Tibial artery (tissue), 4 donors: ENCODE results near the gene LRP6.

Experiments used
- DNase-seq, 2 donors: peaks; one replicate each; pipeline ENCODE4 v3.0.0-alpha.2; 2019
- H3K27ac ChIP-seq, 2 donors: fragments of 200-600 bp; sonication (generic) in 1 of 2; 1 replicate in 1 of 2; 2 replicates in 1 of 2; pipeline ENCODE4 v1.5.1; 2018 to 2019; ENCODE audit warnings: mild to moderate bottlenecking in 1 of 2
- H3K27me3 ChIP-seq, 2 donors: fragments of 200-600 bp; sonication (generic) in 1 of 2; one replicate each; pipeline versions ENCODE4 v1.5.1 to v1.6.0; 2016 to 2019
- H3K36me3 ChIP-seq, 3 donors: fragments of 200-600 bp; sonication (generic) in 2 of 3; one replicate each; pipeline ENCODE4 v1.5.1; 2016 to 2019; ENCODE audit warnings: mild to moderate bottlenecking in 2 of 3
- H3K4me1 ChIP-seq, 4 donors: fragments of 200-600 bp; sonication (generic) in 2 of 4; 1 replicate in 3 of 4; 2 replicates in 1 of 4; pipeline ENCODE4 v1.5.1; 2016 to 2019
- H3K4me3 ChIP-seq, 2 donors: fragments of 200-600 bp; sonication (generic) in 1 of 2; 1 replicate in 1 of 2; 2 replicates in 1 of 2; pipeline ENCODE4 v1.5.1; 2018 to 2019; ENCODE audit warnings: mild to moderate bottlenecking in 2 of 2
- H3K9me3 ChIP-seq, 3 donors: fragments of 200-600 bp; sonication (generic) in 1 of 3; one replicate each; pipeline ENCODE4 v1.5.1; 2016 to 2019
- CTCF ChIP-seq, 2 experiments: fragments of 200-600 bp in 1 of 2; fragments of 450-650 bp in 1 of 2; IDR thresholded peaks; one replicate each; pipeline ENCODE4 v1.5.1; 2017 to 2019; ENCODE audit warnings: antibody characterized with exemption in 2 of 2, mild to moderate bottlenecking in 1 of 2, moderate library complexity in 1 of 2
- intact Hi-C: fragments of 100-400 bp; cut with DNase I; formaldehyde crosslinking; loops from one replicate; pipeline ENCODE4 v1.15.0; 2023; ENCODE audit warnings: low total_unique reads

The LRP6 gene

DNA sequence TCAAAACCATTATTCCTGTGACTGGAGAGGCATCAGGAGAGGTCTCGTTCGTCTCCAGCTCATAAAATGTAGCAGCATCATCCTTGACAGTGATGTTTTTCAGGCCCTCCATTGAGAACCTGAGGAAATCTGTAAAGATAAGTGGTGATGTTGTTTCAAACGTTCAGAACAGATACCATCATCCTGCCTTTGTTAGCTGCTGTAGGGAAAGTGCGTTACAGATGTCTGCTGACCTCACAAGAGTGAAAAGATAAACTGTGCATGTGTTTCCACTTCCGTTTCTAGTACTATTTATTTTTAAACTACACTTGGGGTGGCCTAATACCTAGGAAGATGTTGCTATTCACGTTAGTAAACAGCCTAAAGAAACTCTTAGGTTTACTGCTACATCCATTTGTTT is 167.7 kb downstream of the LRP6 start:
- no peaks in the 10 kb centered on the region for H3K27me3 ChIP-seq
- H3K36me3 ChIP-seq = peaks cover 0 to 6% (median 0%) of the 10 kb centered on the region in 3 donors
- no peak for DNase-seq
- H3K4me1 ChIP-seq = no peaks in the 10 kb centered on the region
- H3K27ac ChIP-seq = no peak overlapping the region
- no peak overlapping the region for H3K4me3 ChIP-seq
- no peaks in the 10 kb centered on the region for H3K9me3 ChIP-seq
- intact Hi-C loops = no loop called here
- TF ChIP-seq CTCF (IDR thresholded peaks at IDR 0.05) = no peak

- H3K4me1 ChIP-seq = no peaks in the 10 kb centered on the region
- no peaks in the 10 kb centered on the region for H3K9me3 ChIP-seq
- no peak overlapping the region for H3K4me3 ChIP-seq
- no peak for DNase-seq
- H3K27me3 ChIP-seq = no peaks in the 10 kb centered on the region
- TF ChIP-seq CTCF (IDR thresholded peaks at IDR 0.05) = no peak
- no peak overlapping the region for H3K27ac ChIP-seq
- intact Hi-C loops = no loop called here
- H3K36me3 ChIP-seq = peaks cover 0 to 6% (median 0%) of the 10 kb centered on the region in 3 donors
Measured at GRCh38 chr12:12098691-12099015, 168.2 kb downstream of the LRP6 start.

GRCh38 chr12:12097891-12098690 is 168.8 kb downstream of the LRP6 start:
- Histone ChIP-seq H3K9me3 (no peaks in the 10 kb centered on the region), H3K27me3 (no peaks in the 10 kb centered on the region), H3K36me3 (peaks cover 0 to 6% (median 0%) of the 10 kb centered on the region in 3 donors), H3K4me1 (peaks cover 0 to 3% (median 0%) of the 10 kb centered on the region in 4 donors), H3K4me3 (no peak overlapping the region), H3K27ac (no peak overlapping the region)
- intact Hi-C loops = no loop called here
- DNase-seq = no peak
- TF ChIP-seq CTCF (IDR thresholded peaks at IDR 0.05) = no peak

DNA sequence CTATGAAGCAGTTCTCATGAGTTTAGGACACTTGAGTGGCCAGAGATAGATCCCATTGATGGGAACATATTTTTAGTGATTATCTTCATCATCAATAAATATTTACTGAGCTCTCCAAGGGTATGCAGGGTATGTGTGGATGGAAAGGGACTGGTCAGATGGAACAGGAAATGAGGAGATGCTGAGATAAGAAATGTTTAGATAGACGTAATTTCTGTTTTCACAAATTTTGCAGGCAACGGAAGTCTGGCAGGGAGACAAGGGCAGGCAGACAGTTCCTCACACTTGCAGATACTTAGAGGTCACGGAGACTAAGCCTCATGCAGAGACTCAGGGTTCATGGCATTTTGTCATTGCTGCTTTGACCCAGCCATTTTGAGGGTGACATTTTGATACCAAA is 171.8 kb downstream of the LRP6 start:
- Histone ChIP-seq H3K27me3 (no peaks in the 10 kb centered on the region), H3K27ac (no peak overlapping the region), H3K9me3 (no peaks in the 10 kb centered on the region), H3K4me1 (peaks cover 0 to 26% (median 4%) of the 10 kb centered on the region in 4 donors), H3K36me3 (no peaks in the 10 kb centered on the region), H3K4me3 (no peak overlapping the region)
- DNase-seq = no peak
- intact Hi-C loops = no loop called here
- no peak for TF ChIP-seq CTCF (IDR thresholded peaks at IDR 0.05)

DNA sequence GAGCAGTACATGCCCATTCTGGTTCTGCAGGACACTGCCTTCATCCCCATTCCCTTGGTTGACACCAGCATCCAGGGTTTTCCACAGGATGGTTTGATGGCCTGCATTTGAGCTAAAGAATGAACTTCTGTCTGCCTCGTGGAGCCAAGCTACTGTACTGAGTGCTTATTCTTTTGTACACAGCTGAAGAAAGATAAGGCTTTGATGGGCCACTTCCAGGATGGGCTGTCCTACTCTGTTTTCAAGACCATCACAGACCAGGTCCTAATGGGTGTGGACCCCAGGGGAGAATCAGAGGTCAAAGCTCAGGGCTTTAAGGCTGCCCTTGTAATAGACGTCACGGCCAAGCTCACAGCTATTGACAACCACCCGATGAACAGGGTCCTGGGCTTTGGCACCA is 172.4 kb downstream of the LRP6 start:
- Histone ChIP-seq H3K4me3 (no peak overlapping the region), H3K27ac (no peak overlapping the region), H3K36me3 (no peaks in the 10 kb centered on the region), H3K27me3 (no peaks in the 10 kb centered on the region), H3K9me3 (no peaks in the 10 kb centered on the region), H3K4me1 (peaks cover 0 to 26% (median 4%) of the 10 kb centered on the region in 4 donors)
- TF ChIP-seq CTCF (IDR thresholded peaks at IDR 0.05) = no peak
- intact Hi-C loops = no loop called here
- DNase-seq = no peak
